ENCODE results near the gene DLX1.

The DLX1 gene

GRCh38 chr2:172114579-172114978, 29.3 kb downstream of the DLX1 start:
- H3K4me3 ChIP-seq (ENCODE audit: low read length), result no peak overlapping the region
- TF ChIP-seq CTCF (conservative IDR thresholded peaks at IDR 0.05; ENCODE audit: low read depth, low read length), result no peak
- no peak for DNase-seq (ENCODE audit: low read depth)

DNA sequence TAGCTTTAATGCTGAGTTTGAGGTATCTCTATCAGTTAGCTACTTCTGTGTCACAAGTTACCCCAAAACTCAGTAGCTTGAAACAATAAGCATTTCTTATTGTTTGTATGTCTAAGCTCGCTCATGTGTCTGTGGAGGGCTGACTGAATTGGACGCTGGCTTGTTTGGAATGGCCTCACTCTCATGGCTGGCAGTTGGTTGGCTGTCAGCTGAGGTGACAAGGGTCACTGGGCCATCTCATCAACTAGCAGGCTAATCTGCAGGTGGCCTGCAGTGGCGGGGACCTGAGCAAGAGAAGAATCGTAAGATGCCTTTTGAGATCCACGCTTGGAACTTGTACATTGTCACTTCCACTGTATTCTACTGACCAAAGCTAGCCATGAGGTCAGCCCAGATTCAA, 30.8 kb downstream of the DLX1 start:
- DNase-seq (ENCODE audit: low read depth), result no peak
- no peak for TF ChIP-seq CTCF (conservative IDR thresholded peaks at IDR 0.05; ENCODE audit: low read depth, low read length)
- H3K4me3 ChIP-seq (ENCODE audit: low read length), result no peak overlapping the region

- TF ChIP-seq CTCF (conservative IDR thresholded peaks at IDR 0.05; ENCODE audit: low read depth, low read length), result no peak
- DNase-seq (ENCODE audit: low read depth), result no peak
- H3K4me3 ChIP-seq (ENCODE audit: low read length), result no peak overlapping the region
Measured at GRCh38 chr2:172119089-172119488, 33.8 kb downstream of the DLX1 start.

DNA sequence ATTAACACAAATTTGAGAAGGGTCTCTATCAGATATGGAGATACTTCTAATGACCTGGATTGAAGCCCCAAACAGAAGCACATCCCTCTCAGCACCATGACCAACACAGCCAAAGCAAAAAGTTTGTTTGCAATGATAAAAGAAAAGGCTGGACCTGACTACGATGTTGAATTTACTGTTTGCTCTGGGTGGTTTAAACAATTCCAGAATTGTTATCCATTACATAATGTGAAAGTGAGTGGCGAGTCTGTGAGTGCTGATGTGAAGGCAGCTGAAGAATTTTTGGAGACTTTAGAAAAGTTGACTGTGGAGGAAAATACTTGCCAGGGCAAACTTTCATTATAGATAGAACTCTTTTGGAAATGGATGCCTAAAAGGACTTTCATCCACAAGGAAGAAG, 34.8 kb downstream of the DLX1 start:
- no peak overlapping the region for H3K4me3 ChIP-seq (ENCODE audit: low read length)
- no peak for TF ChIP-seq CTCF (conservative IDR thresholded peaks at IDR 0.05; ENCODE audit: low read depth, low read length)
- DNase-seq (ENCODE audit: low read depth), result no peak

GRCh38 chr2:172128484-172128883, 43.2 kb downstream of the DLX1 start:
- TF ChIP-seq CTCF (conservative IDR thresholded peaks at IDR 0.05; ENCODE audit: low read depth, low read length), result no peak
- no peak for DNase-seq (ENCODE audit: low read depth)
- no peak overlapping the region for H3K4me3 ChIP-seq (ENCODE audit: low read length)

DNA sequence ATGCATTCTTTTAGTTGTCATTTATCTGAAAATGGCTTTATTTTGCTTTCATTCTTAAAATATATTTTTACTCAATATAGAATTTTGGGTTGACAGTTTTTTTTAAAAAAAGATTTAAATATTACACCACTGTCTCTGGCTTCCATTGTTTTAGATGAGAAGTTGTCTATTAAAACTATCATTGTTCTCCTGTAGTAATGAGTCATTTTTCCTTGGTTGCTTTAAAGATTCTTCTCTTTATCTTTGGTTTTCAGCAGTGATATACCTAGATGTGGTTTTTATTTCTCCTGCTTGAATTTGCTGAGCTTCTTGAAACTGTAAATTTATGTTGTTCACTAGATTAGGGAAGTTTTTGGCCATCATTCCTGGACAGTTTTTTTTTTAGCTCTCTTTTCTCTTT, 44.1 kb downstream of the DLX1 start:
- no peak for TF ChIP-seq CTCF (conservative IDR thresholded peaks at IDR 0.05; ENCODE audit: low read depth, low read length)
- DNase-seq (ENCODE audit: low read depth), result no peak
- H3K4me3 ChIP-seq (ENCODE audit: low read length), result no peak overlapping the region

- no peak for TF ChIP-seq CTCF (conservative IDR thresholded peaks at IDR 0.05; ENCODE audit: low read depth, low read length)
- no peak for DNase-seq (ENCODE audit: low read depth)
- no peak overlapping the region for H3K4me3 ChIP-seq (ENCODE audit: low read length)
Measured at GRCh38 chr2:172131713-172132555, 46.6 kb downstream of the DLX1 start.

All from retinal pigment epithelial cell (primary cell).